Endometrial microvascular endothelial cells (primary cell): ENCODE results near the gene ZNF365. TPM values are rescaled to one million over a fixed set of nuclear protein-coding genes. Genes with fewer than 3 reads are reported as not detected.
"Not testable (repeated sequence)": the region's sequence is repeated elsewhere in the genome, so short reads cannot be mapped to it uniquely, and the experiment has no call there.

Source experiments
- in situ Hi-C: cut with HindIII; loops from 2 replicates; pipeline ENCODE4 v1.10.0; 2017; ENCODE audit warnings: low sequenced_read_pairs, low pct_unique_long_range_greater_than_20kb; ENCODE audit errors: inconsistent ontology term
- total RNA-seq: library from RNA; depleted of rRNA; stranded (reverse); fragments of >200 nt; gene quantifications from one replicate; pipeline ENCODE4 v1.2.3, GENCODE V29; 2015; ENCODE audit errors: inconsistent ontology term

Gene ZNF365
- total RNA-seq, 1 donor from 2014 or later: 1.1 TPM

GRCh38 chr10:62376071-62377025 lies 2.2 kb downstream of the ZNF365 start:
- in situ Hi-C loops: no loop called here

DNA sequence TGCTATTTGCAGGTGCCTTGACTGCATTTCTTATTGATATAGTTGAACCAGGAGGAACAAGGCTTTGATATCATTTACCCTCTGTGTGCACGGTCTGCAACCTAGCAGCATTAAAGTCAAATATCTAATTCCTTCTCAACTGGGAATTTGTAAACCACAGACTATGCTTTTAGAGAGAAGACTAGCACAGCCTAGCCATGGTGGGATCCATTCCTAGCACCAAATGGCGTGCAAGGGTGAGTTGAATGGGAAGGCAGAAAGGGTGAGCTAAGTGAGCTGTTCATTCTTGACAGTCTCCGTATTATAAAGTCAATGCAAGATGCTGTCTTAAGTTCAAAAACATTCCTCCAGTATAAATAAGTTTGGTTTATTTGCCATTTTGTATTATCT lies 2.9 kb downstream of the ZNF365 start:
- in situ Hi-C loops: no loop called here

DNA sequence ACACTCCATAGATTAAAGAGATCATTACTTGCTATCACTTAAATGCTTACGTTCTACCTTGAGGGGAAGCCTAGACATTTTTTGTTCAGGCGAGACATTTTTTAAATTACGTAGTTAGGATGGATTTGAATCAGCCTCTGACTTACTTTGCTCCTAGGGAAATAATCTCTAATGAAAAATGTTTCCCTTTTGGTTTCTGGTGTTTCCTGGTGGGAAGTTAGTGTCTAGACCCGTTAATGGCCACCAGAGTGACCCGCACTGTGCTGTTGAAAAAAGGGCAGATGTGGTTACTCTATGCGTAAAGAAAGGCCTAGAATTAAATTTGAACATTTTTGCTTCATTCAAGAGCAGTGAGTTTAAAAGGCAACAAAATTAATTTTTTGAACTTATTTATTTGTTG lies 3.8 kb downstream of the ZNF365 start:
- in situ Hi-C loops: no loop called here

DNA sequence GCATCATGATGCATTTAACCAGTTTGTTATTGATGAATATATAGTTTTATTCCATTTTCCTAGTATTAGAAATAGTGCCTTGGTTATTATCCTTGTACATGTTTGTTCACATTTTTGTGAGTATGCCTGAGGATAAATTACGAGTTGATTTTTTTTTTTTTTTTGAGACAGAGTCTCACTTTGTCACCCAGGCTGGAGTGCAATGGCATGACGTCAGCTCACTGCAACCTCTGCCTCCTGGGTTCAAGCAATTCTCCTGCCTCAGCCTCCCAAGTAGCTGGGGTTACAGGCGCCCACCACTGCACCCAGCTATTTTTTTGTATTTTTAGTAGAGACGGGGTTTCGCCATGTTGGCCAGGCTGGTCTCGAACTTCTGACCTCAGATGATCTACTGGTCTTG lies 4.7 kb downstream of the ZNF365 start:
- in situ Hi-C loops: not testable (repeated sequence)

GRCh38 chr10:62379394-62379793 lies 5.2 kb downstream of the ZNF365 start:
- in situ Hi-C loops: no loop called here

DNA sequence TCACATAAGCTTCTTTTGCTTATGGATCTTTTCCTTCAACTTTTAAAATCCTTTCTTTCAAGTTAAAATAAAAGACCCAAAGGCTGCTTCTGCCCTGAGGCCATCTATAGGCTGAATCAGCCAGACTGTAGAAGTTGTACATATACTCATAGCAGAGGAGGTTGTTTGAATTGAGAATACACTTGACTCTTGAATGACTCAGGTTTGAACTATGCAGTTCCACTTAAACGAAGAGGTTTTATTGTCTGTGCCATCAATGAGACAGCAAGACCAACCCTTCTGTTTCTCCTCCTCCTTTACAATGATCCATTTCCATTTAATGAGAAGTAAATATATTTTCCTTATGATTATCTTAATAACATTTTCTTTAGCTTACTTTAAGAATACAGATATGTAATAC lies 5.8 kb downstream of the ZNF365 start:
- in situ Hi-C loops: no loop called here

GRCh38 chr10:62381385-62382102 lies 7.4 kb downstream of the ZNF365 start:
- in situ Hi-C loops: no loop called here

- in situ Hi-C loops: no loop called here
These were observed 8.7 kb downstream of the ZNF365 start for GRCh38 chr10:62382831-62383230.

GRCh38 chr10:62384057-62384446 lies 9.9 kb downstream of the ZNF365 start:
- in situ Hi-C loops: no loop called here

GRCh38 chr10:62384447-62385081 lies 10.4 kb downstream of the ZNF365 start:
- in situ Hi-C loops: no loop called here

DNA sequence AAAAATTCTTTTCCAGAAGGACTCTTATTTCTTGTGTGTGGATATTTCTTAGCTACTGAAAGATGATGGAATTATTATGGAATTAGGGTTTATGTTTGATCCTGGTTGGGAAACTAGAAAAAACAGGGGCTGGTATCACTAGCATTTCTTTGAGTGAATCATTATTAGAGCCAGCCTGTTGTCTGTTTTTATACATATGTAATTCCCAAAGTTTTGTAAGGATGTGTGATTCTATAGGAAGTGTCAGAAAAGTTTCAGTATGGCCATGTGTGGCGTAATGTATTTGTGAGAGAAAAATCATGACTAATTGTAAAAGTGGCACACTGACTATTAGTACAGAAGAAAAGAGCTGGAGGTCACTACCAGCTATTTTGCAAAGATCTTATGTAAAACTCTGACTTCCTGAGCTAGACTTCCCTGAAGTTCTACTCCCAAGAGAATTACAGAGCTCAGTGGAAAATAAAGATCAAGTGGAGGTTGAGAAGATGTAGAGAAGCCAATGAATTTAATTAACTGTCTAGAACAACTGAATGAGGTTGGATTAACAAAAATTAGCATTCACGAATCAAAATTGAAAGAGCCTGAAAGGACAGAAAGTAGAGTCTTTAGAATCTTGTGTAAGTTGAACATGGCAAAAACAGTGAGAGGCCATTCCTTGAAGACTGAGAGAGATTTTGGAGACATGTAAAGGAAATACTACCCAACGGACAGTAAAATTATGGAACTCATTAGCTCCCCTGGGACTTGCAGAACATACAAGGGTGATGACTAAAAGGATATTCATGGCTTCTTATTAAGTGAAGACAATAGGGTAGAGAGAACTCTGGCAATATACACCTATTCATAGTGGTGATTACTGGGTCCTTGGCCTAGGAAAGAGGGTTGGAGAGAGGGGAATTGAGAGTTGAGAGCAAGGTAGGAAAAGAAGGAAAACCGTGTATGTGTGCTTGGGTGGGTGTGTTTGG lies 12.5 kb downstream of the ZNF365 start:
- in situ Hi-C loops: no loop called here

- in situ Hi-C loops: no loop called here
These were observed 14.2 kb downstream of the ZNF365 start for GRCh38 chr10:62388328-62388727.

DNA sequence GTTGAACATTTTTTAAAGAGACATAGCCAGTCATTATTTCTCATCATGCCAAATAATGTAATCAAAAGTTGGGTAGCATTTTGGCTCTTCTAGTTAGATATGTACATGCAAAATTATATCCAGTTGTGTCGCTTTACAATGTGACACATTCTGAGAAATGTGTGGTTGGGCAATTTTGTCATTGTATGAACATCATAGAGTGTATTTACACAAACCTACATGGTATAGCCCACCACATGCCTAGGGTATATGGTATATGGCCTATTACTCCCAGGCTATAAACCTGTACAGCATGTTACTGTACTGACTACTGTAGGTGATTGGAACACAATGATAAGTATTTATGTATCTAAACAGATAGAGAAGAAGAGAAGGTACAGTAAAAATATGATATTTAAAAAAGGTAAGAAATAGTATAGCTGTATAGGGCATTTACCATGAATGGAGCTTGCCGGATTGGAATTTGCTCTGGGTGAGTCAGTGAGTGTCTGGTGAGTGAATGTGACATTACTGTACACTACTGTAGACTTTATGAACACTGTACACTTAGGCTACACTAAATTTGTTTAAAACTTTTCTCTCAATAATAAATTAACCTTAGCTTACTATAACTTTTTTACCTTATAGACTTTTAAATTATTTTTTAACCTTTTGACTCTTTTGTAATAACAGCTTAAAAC lies 16.5 kb downstream of the ZNF365 start:
- in situ Hi-C loops: no loop called here

GRCh38 chr10:62393237-62393636 lies 19.1 kb downstream of the ZNF365 start:
- in situ Hi-C loops: no loop called here

DNA sequence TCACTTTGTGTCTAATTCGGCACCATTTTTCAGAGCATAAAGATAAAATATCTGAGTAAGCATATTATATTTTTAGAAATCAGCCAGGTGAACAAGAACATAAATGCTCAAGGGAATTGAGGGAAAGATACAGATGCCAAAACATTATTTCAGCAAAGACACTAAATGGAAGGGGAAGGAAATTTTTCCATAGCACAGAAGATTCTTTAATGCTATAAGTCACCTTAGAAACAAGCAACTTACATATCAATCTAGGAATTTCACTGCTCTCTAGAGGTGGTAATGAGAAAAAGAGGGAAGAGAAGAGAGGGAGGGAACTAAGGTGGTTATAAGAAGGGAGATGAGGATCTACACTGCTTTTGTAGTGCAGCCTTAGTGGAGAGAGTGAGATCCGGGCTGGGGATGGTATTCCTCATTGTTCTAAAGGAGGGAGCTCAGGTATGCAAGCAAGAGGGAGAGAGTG lies 20.4 kb downstream of the ZNF365 start:
- in situ Hi-C loops: no loop called here

DNA sequence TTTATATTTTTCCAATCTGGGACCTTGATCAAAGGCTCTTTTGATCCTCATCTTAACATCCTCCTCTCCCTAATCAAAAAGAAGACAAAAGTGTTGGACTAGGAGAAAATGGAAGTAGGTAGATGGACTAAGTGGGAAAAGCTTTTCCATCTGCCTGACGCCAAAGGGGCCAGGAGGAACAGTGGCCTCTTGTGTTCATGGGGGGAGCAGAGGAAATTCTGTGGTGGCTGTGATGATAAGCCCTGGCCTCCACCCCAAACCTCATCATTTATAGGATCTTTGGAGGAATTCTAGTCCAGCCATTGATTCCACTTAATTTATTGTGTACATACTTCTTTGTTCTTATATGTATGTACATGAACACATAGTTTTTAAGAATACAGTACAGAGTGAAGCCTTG lies 21.7 kb downstream of the ZNF365 start:
- in situ Hi-C loops: no loop called here

GRCh38 chr10:62396864-62397263 lies 22.7 kb downstream of the ZNF365 start:
- in situ Hi-C loops: no loop called here

DNA sequence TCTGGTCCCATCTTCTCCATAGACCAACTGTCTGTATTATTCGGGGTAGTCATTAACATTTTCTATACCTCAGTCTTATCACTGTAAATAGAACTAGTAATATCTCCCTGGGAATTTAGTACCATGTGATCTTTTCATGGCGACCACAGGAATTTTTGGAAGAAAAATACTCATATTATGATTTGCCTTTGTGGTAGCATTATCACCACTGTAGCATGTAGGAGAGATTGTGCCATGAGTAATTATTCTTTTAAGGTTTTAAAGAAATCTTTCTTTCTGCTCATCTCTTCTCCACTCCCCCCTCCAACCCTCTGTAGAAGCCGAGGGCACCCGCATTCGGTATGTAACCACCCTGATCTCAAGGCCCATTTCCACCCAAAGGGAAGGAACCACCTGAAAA lies 25.0 kb downstream of the ZNF365 start:
- in situ Hi-C loops: no loop called here
